ENCODE results near the gene KLHL22.
"Not testable (repeated sequence)": the region's sequence is repeated elsewhere in the genome, so short reads cannot be mapped to it uniquely, and the experiment has no call there.

The KLHL22 gene

GRCh38 chr22:20524004-20524481, 28.4 kb upstream of the KLHL22 start:
- no peak for DNase-seq (ENCODE audit: low read depth)

- no peak for DNase-seq (ENCODE audit: low read depth)
Measured at GRCh38 chr22:20523086-20523983, 27.7 kb upstream of the KLHL22 start.

- DNase-seq (ENCODE audit: low read depth): no peak
Measured at GRCh38 chr22:20522134-20523004, 26.8 kb upstream of the KLHL22 start.

GRCh38 chr22:20520093-20520511, 24.5 kb upstream of the KLHL22 start:
- no peak for DNase-seq (ENCODE audit: low read depth)

- DNase-seq (ENCODE audit: low read depth): no peak
Measured at GRCh38 chr22:20519558-20519957, 24.0 kb upstream of the KLHL22 start.

GRCh38 chr22:20517841-20518592, 22.4 kb upstream of the KLHL22 start:
- no peak for DNase-seq (ENCODE audit: low read depth)

GRCh38 chr22:20517422-20517821, 21.8 kb upstream of the KLHL22 start:
- no peak for DNase-seq (ENCODE audit: low read depth)

GRCh38 chr22:20516399-20516798, 20.8 kb upstream of the KLHL22 start:
- no peak for DNase-seq (ENCODE audit: low read depth)

GRCh38 chr22:20514658-20515406, 19.2 kb upstream of the KLHL22 start:
- DNase-seq (ENCODE audit: low read depth): no peak

GRCh38 chr22:20511578-20512229, 16.1 kb upstream of the KLHL22 start:
- DNase-seq (ENCODE audit: low read depth): no peak

GRCh38 chr22:20510811-20511577, 15.4 kb upstream of the KLHL22 start:
- no peak for DNase-seq (ENCODE audit: low read depth)

GRCh38 chr22:20509344-20510047, 13.9 kb upstream of the KLHL22 start:
- no peak for DNase-seq (ENCODE audit: low read depth)

GRCh38 chr22:20508815-20509271, 13.2 kb upstream of the KLHL22 start:
- no peak for DNase-seq (ENCODE audit: low read depth)

GRCh38 chr22:20508067-20508755, 12.6 kb upstream of the KLHL22 start:
- not testable (repeated sequence) for DNase-seq (ENCODE audit: low read depth)

GRCh38 chr22:20507253-20508066, 11.9 kb upstream of the KLHL22 start, which contains the start of gene MED15:
Gene MED15, plus strand, starts transcription at chr22:20507610. Its CDS starts 69 bp downstream, at chr22:20507679.
- peak; percentile 79 for DNase-seq (ENCODE audit: low read depth)

GRCh38 chr22:20506543-20507252, 11.1 kb upstream of the KLHL22 start:
- DNase-seq (ENCODE audit: low read depth): no peak
